NCI-H510A (cell line): Measurements from ENCODE around the gene UPP2.

Source experiments
- DNase-seq: peaks from one replicate; lab custom pipeline; 2025; lab: John Stamatoyannopoulos, UW

The UPP2 gene

GRCh38 chr2:158142165-158142564 lies 40.5 kb downstream of the UPP2 start:
- DNase-seq: no peak

GRCh38 chr2:158142568-158143332 lies 41.1 kb downstream of the UPP2 start:
- no peak for DNase-seq

- no peak for DNase-seq
Measured at GRCh38 chr2:158143703-158144360, 42.2 kb downstream of the UPP2 start.

GRCh38 chr2:158144914-158145625 lies 43.4 kb downstream of the UPP2 start:
- DNase-seq: no peak

- DNase-seq: no peak
Measured at GRCh38 chr2:158153270-158154015, 51.8 kb downstream of the UPP2 start.

- DNase-seq: no peak
Measured at GRCh38 chr2:158154596-158154995, 52.9 kb downstream of the UPP2 start.

GRCh38 chr2:158172719-158173118 lies 71.0 kb downstream of the UPP2 start:
- no peak for DNase-seq

- DNase-seq: no peak
Measured at GRCh38 chr2:158174495-158174894, 72.8 kb downstream of the UPP2 start.

- no peak for DNase-seq
Measured at GRCh38 chr2:158174956-158175355, 73.3 kb downstream of the UPP2 start.

- no peak for DNase-seq
Measured at GRCh38 chr2:158178646-158179045, 77.0 kb downstream of the UPP2 start.

GRCh38 chr2:158179660-158180059 lies 78.0 kb downstream of the UPP2 start:
- no peak for DNase-seq

GRCh38 chr2:158181171-158181570 lies 79.5 kb downstream of the UPP2 start:
- DNase-seq: no peak

GRCh38 chr2:158182676-158183295 lies 81.1 kb downstream of the UPP2 start:
- no peak for DNase-seq

- no peak for DNase-seq
Measured at GRCh38 chr2:158184001-158184400, 82.3 kb downstream of the UPP2 start.

- DNase-seq: no peak
Measured at GRCh38 chr2:158184556-158185343, 83.1 kb downstream of the UPP2 start.
